GOT3 (cell line): ENCODE measurements around the gene FHOD3.
"Not testable (repeated sequence)": the region's sequence is repeated elsewhere in the genome, so short reads cannot be mapped to it uniquely, and the experiment has no call there.

Experiments used
- DNase-seq: peaks from one replicate; lab custom pipeline; 2025; ENCODE audit warnings: mixed read lengths; lab: John Stamatoyannopoulos, UW

FHOD3 gene

DNA sequence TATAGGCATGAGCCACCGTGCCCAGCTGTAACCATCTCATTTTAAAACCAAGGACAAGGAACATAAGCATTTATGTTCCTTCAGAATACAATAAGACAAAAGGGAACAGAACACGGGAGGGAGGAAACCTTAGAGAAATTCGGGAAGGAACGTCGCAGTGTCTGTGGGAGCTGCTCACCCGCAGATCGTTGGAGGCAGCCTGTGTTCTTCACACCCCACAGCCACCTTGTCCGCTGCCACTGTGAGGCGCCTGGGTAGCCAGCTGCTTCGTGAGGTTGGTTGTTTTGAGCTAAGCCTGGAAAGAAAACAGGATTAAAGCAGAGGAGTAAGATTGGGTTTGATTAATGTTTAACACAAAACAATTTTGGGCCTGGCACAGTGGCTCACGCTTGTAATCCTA is 250.0 kb downstream of the FHOD3 start:
- DNase-seq: no peak

DNA sequence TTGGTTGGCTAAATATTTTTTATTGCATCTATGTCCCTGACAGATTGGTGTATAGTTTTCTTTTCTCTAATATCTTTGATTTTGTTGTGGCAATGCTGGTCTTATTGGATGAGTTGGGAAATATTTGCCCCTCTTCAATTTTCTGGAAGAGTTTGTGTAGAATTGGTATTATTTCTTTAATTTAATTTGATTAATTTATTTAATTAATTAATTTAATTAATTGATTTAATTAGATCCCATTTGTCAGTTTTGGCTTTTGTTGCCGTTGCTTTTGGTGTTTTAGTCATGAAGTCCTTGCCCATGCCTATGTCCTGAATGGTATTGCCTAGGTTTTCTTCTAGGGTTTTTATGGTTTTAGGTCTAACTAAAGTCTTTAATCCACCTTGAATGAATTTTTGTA is 253.8 kb downstream of the FHOD3 start:
- not testable (repeated sequence) for DNase-seq

DNA sequence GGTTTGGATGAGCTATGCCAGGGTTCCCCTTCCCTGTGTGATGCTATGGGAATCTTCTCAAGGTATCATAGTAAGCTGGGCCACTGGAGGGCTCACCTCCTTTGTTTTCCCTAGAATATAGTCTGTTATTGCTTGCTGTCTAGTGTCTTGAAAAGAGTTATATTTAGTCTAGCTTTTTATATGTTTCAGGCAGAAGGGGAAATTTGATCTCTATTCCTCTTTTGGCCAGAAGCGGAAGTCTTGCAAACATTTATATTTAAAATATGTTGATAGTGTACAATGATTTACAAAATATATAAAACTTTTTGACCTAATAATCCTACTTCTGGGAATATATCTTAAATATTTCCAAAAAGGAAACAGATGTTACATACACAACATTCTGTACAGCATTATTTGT is 260.7 kb downstream of the FHOD3 start:
- no peak for DNase-seq

DNA sequence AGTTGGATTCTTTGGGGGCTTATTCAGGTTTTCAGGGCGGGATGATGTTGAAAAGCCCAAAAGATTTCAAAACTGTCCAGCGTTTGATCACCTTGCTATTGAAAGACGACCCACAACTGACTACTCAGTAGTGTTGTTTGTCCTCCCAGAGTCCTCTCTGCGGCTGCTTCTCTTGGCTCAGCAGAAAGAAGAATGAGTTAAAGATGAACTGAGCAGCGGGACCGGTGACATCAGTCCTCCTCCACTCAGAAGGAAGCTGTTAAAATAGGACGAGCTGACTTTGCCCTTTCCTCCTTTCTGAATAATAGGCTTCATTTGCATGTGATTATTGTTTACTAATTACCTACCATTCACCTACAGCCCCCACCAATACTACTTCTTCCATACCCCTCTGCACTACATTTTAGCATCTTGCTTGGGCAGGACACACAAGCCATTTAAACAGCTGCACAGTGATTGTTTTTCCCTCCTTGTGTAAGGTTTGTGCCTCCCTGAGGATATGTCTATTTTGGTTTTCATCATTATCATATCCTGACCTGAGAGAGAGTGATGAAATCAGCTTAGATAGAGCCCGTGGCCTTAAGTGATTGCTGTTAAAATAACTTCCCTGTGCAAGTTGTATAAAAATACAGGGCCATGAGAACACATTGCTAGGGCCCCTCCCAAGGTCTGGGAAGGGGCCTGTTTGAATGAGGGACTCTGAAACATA is 261.8 kb downstream of the FHOD3 start:
- no peak for DNase-seq

DNA sequence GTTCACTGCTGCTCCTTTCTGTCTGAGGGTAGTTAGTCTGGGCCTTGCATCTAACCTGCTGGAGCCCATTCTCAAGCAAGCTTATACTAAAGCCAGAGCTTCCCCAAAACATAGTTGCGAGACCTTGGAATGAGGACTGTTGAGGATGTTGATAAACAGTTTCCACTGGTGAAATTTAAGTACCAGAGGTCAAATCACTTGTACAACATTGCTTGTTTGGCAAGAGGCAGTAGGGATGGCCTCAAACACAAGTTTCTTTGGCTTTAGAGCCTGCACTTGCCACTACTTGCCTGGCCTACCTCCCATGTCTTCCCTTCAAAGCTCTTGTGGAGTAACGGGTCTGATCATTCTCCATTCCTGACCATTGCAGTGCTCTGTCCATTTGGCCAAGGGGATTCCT is 262.7 kb downstream of the FHOD3 start:
- DNase-seq: no peak

DNA sequence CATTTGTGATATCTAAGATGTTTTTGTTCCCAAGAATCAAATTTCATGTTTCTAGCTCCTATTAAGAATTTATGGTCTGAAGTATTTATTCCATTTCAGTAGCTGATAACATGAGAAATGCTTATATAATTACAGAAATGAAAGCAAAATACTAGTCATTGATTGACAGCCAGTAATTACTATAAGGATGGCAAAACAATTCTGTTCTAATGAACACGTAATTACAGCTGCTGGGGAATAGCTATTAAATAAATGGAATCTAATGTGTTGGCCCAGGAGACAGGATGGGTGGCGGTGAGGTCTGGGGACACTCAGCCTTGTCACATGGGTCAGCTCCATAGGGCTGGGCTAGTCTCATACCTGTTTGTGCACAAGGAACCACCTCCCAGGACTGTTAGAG is 263.5 kb downstream of the FHOD3 start:
- DNase-seq: no peak

DNA sequence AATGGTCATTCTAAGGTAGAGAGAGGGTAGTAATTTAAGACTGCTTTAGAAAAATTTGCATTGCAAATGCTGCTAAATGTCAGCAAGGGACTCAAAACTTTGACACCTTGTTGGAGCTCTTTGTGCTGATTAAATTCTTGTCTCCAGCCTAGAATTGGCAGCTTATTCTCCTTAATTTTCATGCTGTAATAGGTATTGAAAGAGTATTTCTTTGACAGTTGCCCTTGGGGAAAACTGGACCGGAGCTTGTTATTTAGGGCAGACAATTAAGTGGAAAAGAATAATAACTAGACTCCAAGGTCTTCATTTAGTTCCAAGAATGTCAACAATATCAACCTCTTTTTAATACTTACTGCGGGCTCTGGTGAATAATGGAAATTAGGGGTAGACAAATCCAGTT is 267.3 kb downstream of the FHOD3 start:
- DNase-seq: no peak

DNA sequence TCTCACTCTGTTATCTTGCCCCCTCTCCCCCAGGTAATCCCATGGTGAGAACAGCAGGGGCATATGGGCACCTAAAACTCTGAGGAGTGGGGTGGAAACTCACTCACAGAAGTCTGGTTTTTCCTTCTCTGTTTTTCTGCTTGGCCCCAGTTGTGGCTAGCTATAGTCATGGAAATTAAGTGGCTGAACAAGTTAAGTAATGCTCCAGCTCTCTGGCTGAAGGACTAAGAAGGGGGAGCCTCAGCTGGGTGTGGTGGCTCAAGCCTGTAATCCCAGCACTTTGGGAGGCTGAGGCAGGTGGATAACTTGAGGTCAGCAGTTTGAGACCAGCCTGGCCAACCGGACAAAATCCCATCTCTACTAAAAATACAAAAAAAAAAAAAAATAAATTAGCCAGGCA is 270.3 kb downstream of the FHOD3 start:
- DNase-seq: no peak

DNA sequence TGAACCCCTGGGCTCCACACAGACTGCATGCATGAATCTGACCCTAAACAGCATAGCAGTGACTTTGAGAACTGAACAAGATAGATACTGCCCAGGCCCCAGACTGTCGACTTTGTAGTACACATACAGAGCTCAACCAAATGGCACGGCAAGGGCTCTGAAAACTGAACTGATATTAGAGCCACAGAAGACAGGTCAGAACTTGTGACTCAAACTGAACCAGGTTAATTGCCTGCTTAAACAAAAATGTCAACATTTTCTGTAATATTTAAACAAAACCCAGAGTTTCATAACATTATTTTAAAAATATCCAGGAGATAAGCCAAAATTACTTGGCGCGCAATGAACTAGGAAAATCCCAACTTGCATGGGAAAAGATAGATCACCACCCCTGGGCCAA is 271.0 kb downstream of the FHOD3 start:
- no peak for DNase-seq

DNA sequence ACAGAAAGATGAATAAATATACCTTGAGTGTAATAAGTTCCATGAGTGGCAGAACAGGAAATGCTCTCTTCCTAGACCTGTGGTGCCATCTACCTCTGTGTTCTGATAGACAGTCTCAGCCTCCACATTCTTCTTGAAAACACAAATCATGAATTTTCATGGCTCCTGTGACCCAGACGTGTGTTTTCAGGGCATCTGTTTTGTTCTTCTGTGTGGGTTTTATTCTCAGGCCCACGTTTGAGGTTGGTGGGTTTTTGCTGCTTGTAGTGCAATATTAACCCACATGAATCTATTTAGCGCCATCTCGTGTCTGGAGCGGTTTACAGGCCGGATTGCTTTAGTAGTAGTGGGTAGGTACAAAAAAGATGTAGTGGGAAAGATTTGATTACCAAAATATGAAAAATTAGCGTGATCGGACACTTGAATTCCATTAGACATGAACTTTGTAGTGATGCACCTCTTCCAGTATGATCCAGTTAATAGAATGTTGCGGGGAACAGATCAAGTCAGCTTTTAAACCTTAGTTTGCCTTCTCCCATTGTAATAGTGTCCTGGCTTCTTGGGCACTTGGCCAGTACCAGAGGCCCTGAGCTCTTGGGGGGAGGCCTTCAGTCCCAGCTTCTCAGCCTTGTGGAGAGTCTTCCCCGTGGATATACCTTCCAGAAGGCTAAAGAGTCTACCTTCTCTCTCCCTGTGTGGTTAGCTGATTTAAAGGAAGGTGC is 274.8 kb downstream of the FHOD3 start:
- no peak for DNase-seq

DNA sequence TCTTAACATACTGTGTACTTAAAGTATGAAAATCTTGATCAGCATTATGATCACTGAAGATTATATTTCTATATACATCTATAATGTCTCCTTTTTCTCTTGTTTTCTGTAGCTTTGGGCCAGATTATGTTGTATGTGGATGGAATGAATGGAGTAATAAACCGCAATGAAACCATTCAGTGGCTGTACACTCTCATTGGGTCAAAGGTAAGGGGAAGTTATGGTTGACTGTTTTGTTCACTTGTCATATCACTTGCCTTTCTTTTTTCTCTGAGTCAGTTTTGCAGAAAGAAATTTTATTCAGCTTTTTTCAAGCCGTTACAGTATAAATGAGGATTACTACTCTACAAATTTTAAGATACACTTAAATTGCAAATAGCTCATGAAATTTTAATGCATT is 278.8 kb downstream of the FHOD3 start:
- no peak for DNase-seq

DNA sequence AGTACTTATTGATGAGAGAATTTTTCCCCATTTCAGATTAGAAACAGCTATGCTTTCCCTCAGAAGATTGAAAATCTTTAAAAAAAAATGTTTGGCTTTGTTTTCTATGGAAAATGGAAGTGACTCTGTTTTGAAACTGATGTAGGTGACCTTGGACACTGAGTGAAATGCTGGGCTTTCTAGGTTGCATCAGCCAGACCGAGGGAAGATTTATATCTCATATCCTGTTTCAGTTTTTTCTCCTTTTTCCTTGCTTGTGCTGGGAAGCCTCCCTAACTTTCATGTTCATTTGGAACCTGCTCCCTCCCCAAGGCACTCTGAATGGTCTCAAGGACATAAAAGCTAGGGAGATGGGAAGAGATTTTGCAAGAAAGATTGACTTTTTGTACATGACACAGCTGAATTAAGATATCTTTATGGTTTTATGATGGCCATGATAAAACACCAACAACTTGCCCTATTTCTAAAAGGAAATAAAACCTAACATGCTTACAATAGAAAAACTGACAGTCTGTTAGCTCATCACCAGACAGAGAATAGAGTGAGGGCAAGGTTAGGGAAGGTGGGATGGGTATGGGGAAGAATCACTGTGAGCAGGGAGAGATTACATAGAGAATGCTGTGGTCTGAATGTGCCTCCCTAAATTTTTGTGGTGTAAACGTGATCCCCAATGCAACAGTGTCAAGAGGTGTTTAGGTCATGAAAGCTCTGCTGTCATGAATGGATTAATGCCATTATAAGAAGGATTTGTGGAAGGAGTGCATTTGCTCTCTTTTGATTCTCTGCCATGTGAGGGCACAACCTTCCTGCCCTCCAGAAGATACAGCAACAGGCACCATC is 281.6 kb downstream of the FHOD3 start:
- DNase-seq: no peak

DNA sequence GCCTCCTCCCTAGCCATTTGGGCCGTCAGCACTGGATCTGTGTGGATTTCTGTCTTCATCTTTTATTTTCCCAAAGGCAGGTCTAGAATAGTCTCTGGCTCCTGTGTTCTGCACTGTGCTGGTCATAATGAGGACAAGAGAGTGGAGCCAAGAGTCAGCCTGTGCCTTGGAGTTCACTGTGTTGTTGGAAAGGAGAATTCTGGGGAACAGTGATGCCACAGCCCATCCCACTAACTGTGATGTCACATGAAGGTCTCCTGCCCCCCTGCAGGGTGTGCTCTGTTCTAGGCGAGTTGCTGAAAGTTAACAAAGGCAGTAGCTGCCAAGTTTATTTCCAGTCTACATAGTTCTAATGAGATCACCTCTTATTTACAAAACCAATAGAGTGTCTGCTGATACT is 282.8 kb downstream of the FHOD3 start:
- DNase-seq: no peak

DNA sequence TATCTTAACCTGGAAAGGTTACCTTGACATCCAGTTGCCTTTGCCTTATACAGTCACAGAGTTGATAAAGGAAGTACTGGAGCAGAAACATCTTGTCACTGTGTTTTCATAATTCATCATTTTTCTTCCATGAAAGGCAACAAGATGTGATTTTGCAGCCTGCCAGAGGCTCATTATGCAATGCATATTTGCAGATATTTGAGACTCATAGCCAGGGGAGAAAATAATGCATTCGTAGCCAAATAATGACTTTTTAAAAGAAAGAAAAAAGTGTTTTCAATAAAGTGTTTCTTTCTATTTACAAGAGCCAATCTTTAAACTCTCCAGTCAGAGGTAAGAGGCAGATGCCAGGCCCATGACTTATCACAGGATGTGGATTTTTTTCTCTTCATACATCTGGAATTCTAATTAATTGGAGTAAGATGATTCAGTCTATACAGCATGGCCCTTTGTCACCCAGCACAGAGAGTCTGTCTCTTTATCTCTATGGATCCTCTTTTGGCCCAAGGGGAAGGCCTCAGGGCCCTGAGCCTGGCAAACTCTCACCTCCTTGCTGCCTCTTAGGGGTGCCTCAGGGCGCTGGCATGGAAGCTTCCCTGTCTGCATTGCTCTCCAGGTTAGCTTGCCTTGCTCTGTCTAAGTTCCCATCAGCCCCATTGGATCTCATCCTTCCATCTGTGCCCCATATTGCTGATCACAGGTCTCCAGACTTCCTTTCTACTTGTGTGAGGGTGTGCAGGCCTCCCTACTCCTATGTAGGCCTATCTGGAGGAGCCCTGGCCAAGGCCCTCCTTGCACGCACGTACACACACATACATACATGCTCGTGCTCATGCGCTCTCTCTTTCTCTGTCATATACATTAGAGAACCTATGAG is 283.6 kb downstream of the FHOD3 start:
- no peak for DNase-seq

DNA sequence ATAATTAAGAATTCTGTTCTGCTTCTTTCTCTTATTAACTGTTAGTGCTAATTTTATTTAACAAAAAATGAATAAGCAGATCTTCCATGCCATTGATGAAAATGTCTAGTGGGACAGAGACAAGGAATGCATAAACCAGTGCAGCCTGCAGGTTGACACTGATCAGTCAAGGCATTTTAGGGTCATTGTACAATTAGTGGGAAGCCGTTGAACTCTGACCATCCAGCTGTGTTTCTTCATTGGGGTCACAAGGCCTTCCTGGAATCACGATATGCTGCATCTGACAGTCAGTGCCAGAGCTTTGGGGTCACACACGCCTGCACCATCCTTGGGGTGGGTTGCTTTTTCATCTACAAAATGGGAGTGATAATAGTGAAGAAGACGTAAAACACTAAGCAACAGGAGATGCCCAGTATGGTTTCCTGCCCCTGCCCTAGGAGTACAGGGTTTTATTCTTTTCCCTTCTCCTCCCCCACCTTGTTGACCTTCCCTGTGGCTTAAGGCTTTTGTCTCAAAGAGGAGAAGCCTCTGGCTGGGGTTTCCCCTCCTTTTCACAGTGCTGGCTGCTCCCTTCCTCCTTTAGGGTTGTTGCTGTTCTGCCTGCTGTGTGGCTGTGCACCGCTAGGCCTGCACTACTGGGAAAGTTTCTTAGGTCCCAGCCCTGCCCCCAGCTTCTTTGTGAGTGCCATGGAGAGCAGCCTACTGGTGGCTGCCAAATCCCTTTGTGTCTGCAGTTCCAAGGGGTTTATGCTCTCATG is 285.7 kb downstream of the FHOD3 start:
- no peak for DNase-seq

DNA sequence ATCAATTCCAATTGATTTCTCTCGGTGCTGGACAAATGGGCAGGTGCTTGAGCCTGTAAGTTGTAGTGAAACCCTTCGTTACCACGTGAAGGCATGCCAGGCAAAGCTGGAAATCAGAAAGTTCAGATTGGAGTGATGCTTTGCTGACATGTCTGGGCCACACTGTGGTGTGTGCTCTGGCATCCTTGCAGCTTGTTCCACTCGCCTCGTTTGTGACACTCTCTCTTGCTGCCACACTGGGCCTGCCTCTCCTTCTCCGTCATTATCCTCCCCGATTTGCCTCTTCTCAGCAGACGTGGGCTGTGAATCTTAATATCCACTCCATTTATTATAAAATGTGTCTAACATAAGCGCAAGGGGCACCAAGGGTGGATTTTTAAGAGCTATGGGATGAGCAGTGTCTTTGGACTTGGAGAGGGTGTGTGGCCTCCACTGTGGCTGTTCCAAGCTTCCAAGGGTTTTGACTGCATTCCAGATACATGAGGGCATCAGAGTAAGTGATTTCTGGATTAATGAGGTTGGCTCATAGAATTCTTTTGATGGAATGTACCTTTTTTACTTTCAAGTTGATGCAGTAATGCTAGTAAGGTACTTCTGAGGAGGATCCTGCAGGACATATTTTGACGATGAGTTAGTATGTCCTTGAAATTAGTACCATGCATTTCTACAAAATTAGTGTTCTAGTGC is 292.5 kb downstream of the FHOD3 start:
- no peak for DNase-seq

DNA sequence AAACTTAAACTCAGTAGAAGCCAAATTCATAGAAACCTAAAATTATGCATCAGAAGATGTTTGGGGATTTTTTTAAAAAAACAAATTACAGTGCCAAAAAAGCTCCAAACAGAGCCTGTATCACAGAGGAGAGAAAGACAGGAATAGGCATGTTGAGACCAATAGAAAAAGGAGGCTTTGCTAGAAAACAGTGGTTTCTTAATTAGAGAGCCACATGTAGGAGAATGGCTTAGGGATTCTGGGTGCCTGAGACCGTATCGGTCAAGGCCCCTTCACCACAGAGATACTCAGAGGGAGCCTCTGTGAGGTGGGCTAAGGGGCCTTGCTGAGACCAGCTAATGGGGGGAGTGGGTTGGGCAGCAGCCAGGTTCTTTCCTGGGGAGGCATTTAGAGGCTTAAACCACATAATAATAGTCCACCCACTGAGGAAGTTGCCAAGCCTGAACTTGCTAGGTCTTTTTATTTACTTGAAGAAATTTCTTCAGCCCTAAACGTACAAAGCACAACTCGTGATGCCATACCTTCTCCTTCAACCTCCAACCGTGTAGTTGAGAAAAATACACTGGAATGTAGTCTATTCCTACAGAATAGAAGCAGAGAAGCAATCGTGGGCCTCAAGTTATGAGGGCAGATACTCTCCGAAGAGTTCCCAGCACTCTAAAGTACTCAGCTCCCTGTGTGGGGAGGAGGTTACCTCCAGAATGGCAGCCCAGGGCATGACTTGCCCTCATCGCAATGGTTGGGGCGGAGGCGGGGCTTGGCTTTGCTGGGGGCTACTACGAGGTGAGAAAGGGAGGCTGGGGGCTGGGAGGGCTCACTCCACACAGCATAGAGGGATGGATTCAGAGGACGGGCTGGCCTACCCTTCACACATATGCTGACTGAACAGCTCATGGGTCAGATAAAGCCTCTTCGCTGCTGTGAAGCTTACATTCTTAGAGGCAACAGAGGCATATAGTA is 293.4 kb downstream of the FHOD3 start:
- DNase-seq: no peak

DNA sequence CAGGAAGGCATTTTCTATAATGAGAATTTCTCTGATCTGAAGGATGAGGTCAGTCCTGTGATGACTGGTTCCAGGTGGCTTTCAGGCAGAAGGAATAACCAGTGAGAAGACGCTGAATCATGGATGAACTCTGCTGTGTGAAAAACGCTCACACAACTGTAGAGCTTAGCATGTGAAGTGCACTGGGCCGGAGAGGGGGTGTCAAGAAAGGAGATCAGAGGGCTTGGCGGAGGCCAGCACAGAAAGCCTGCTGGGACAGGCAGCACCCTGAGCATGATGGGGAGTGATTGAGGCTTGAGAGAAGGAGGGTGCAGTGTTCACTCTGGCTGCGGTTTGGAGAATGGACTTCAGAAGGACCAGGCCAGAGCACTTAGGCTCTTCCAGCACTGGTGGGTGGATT is 294.8 kb downstream of the FHOD3 start:
- no peak for DNase-seq

DNA sequence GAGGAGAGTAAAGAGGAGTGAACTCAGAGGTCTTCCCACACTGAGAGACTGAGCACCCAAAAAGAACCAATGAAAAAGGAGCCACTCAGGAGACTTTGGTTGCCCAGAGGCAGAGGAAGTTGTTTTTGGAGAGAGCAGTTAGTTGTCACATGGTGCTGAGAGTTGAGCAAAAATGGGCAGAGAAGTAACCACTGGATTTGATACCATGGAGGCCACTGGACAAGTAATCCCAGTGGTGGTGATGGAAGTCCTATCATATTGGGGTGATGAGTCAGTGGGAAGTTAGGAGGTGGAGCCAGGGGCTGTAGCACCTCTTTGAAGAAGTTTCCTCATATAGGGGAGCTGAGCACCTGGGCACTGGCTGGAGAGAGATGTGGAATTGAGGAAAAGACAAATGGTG is 295.5 kb downstream of the FHOD3 start:
- DNase-seq: no peak
